Hypothalamus (tissue), 51 donors: ENCODE data around the gene PEPD.

Source experiments
- DNase-seq, 51 donors: peaks; one replicate each; lab custom pipeline; 2025; lab: John Stamatoyannopoulos, UW

Gene PEPD

DNA sequence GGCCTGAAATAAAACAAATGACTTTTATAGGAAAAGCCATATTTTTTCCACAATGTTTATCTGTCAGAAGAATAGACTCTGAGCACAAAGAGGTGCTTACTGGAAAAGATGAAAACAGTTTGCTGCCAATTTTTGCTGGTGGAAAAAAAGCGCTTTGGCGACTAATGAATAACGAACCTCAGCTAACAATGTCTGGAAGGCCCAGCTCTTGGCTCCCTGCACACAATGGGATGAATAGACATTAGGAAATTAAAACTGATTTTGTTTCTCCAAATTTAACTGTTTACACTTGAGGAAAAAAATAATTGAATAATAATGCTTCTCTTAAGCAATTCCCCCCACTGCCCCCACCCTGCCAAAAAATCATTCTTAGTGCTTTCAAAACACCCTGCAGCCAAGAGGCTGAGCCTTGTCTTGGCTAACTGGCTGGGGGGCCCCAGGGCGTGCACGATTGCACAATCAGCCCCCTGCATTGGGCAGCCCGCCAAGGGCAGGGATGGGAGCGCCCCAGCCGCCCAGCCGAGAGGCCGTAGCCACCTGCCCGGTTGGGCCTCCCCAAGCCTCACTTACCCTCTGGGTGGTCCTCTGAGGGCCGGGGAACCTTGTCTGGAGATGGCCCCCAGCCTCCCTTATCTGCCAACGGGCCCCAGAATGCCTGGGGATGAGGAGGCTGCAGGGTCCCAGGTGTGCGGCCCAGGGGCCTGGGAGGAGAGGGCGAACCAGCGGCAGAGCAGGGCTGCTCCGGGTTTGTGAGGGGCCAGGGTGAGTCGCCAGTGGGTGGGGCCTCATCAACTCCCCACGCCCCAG lies 131.3 kb downstream of the PEPD start:
- peak in 7 of 51 donors; percentile 25 to 56 (median 30) for DNase-seq

- no peak for DNase-seq
These were observed 132.0 kb downstream of the PEPD start for GRCh38 chr19:33389421-33390100.

DNA sequence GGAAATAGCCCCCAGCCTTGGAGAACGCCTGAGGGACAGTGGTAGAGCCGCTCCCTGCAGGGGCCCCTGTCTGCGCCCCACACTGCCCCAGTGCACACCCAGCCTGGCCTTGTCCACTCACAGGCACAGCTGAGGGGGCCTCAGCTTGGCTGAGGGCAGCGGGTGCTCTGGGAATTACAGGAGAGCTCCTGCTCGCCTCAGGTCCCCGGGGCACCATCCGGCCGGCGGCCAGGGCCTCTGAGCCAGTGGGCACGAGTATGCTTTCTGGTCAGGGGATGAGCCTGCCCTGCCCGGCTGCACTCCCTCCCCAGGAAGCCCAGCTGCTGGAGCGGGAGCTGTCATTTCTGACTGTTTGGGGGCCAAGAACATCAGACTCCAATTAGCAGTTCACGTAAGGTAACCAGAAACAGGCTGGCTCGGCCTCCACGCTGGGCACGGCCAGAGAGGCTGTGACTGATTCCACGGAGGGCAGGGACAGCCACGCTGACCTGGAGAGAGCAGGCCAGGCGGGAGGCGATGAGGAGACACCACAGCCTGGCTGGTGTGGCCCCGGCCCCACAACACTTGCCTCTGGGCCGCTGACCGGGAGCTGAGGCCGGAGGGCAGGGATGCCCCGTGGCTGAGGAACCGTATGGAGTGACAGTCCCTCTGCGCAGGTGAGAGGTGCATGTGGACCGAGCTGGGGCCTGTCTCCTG lies 132.7 kb downstream of the PEPD start:
- DNase-seq: peak in 5 of 51 donors; percentile 23 to 57 (median 30)

DNA sequence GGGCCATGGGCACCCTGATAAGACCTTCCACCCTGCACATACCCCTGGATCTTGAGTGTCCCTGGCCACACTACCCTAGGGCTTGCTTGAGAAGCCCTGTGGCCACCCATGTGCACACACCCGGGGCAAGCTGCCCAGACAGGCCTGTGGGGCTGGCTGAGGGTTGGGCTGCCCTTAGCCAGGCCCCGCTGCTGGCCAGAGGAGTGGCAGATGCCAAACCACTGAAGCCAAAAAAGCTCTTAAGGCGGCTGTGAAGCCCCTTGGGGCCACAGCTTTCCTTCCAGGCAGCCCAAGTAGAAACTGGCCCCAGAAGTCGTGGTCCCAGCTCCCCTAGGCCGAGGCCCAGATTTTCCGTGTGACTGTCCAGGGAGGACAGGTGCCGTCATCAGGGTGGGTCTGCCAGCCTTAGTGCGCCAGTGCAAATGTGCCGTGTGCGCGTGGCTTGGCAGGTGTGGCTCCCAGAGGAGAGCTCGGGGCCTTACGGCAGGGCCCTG lies 133.3 kb downstream of the PEPD start:
- DNase-seq: peak in 13 of 51 donors; percentile 13 to 63 (median 40)

DNA sequence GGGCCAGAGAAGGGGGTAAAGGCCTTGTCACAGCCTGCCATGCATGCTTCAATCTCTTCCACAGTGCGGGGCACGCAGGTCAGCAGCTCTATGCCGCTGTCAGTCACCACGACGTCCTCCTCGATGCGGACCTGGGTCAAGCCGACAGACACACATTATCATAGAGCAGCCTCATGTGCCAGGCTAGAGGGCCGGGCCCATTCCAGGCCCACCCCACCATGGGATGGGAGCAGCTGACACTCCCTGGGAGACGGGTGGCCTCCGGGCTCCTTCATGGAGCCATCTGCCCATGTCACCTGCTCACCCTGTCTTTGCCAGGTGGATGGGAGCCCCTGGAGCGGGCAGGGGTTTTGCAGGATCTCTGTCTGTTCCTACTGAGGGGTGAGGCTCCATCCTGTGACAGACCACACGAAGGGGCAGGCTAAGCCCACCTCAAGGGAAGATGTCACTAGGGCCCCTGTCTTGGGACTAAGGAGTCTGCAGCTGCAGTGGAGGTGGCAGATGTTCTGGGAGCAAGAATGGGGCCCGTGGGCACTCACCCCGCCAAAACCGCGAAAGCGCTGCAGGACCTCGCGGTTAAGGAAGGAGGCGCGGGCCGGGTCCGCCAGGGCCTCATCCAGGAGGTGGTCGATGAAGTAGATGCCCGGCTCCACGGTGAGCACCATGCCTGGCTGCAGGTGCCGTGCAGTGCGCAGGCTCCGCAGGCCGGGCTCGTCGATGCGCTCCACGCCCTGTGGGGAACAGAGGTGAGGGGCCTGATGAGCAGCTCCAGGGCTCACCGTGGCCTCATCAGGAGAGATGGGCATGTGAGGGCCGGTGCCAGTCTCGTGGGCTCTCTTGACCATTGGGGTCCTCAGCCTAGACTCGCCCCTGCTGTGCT lies 134.0 kb downstream of the PEPD start:
- DNase-seq: no peak

- no peak for DNase-seq
These were observed 135.2 kb downstream of the PEPD start for GRCh38 chr19:33386361-33386858.

DNA sequence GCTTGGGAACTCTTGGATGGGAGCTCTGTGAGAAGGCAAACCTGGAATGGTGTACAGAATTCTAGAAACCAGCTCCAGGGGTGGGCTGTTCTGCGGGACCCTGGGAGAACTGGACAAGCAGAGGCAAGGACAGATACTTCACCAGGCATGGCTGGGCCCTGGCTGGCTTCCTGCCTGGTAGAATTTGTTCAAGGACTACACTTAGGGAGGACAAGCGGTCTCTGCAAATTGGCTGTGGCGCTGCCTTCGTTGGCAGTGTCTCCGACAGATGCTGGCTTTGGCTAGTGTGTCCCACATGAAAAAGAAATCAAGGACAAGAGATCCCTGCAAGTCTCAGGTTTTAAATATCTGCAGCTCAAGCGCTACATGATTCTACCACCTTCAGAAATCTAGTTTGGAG lies 135.6 kb downstream of the PEPD start:
- peak in 15 of 51 donors; percentile 8 to 61 (median 39) for DNase-seq

GRCh38 chr19:33384983-33385382 lies 136.6 kb downstream of the PEPD start:
- DNase-seq: no peak

DNA sequence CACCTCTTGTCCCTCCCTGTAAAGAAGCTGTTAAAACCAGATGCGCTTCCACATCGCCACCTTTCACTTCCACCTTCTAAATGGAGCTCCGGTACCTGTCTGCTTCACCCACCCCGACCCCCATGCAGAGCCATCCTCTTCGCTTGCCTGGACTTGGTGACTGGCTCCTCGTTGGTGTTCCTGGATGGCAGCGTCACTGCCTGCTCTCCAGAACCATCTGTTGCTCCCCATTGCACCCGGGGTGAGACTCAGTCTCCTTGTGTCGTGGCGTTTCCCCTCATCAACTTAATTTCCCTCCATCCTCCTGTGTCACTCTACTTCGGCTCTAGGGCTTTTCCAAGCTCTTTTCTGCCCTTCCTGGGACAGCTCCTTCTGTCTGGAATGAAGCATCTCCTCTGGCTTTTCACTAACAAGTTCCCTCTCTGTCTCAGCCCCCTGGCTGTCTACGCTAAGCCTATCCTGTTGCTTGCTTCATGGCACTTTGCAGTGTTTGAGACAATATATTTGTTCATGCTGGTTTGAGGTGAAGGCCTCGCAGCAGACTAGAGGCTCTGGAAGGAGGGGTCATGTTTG lies 137.8 kb downstream of the PEPD start:
- DNase-seq: no peak

DNA sequence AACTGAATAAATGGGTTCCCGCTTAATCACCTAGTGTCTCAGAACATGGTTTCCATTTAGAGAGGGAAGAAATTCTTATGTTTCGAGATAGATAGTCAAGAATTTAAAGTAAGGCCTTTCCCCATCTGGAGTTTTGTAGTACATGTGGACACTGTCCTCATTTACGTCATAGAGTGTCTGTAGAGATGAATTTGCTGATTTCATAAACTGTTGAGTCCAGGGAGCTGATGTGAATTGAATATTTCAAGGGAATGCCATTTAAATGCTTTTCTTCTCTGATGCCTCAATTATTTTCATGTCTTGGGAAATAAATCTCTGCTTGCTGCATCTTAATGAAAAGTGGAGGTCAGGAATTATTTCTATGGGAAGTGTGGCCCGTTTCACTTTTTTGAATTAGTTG lies 138.6 kb downstream of the PEPD start:
- DNase-seq: no peak

DNA sequence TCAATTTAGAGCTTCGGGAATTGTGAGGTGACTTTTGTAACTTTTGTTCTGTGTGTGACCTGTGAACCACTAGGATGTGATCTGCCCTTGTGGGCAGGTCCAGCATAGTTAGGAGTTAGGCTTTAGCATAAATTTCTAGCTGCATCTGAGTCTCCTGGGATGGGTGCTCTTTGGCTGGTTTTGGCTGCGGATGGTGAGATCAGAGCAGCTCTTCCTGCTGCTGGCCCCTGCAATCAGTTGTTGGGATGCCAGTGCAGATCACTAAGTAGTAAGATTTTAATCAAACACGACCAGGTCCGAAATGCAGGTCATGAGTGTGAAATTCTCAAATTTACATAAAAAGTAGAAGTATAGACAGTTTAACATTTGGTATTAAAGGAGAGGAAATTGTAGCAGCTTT lies 139.6 kb downstream of the PEPD start:
- DNase-seq: no peak

GRCh38 chr19:33381101-33381500 lies 140.5 kb downstream of the PEPD start:
- DNase-seq: no peak

- no peak for DNase-seq
These were observed 142.3 kb downstream of the PEPD start for GRCh38 chr19:33379151-33379829.

DNA sequence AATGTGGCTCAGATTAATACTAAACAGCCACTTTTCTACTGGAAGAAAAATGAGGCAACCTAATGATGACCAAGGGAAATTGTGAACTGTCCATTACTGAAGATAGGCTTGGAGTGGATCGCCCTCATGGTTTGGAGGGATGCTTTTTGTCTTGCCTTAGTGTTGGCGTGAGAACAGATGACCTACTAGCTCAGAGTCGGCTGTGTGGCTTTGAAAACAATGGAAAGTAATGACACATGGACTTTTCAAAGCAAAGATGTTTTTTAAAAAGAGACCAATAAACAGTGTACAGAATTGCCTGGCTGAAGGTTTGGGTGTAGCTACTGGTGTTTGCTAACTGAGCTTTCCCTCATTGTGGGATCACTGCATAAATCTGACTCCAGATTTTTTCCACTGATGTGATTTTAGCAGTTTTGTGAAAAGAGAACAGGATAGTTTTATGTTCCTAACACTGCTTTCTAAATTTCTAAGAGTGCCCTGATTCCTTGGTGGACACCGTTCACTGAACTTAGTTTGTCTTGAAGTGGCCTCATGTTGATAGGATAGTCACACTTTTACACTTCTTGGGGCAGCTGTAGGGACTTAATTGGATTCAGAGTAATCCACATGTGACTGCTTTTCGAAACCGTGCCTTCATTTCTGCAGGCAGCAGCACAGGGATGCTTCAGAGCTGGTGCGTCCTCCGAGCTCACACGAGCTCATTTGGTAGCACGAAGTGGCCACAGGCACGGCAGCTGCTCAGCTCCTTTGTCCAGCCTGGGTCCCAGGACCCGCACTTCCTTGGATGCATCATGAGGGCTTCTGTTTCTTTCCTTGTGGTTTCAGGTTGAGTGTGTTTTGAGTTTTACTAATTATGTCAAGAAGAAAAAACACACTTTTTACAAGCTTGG lies 143.8 kb downstream of the PEPD start:
- no peak for DNase-seq

DNA sequence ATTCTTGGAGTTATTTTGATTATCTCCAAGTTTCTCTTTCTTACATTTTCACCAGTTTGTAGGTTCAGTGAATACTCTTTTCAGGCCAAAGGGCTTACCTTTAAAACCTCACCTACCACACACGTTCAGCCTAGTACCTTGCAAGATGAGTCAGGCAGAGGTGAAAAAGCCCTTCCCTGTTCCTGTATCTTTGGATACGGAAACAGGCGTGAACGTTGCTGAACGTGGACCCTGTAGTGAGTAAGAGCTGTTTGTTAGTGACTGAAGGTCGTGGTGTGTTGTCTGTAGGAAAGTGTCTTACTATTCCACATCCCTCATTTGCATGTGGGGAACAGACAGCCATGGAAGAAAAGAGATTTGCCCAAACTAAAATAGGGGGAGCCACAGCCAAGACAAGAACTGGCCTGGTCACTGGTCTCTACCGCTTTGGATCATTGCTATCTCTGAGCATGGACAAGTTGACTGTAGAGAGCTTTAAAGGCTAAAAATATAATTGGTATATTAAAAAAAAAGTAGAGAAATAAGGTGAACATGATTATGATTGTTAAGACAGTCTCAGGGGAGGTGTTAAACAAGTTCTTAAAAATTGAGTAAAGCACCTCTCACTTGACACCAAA lies 144.5 kb downstream of the PEPD start:
- DNase-seq: no peak

DNA sequence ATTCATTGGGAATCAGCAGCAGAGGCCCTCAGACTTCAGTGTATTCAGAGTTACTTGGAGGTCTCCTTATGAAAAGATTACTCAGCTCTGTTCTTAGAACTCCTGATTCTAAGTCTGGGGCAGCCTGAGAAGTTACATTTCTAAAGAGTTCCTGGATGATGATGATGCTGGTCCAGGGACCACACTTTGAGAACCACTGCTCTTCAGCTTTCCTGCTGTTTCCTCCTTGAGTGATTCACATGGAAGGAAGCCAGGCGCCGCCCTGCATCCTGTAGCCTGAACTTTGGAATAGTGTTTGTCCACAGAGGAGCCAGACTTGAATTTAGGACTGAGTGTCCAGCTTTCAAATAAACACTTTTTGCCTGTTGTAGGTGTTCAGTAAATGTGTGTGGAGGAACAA lies 145.2 kb downstream of the PEPD start:
- DNase-seq: peak in 5 of 51 donors; percentile 8 to 26 (median 17)

GRCh38 chr19:33375837-33376159 lies 145.8 kb downstream of the PEPD start:
- no peak for DNase-seq
